SK-N-SH treated with all-trans-retinoic acid at 6 μM for 48 hours (cell line): ENCODE results near the gene SLC39A1.

ENCODE experiments used
- ARNTL ChIP-seq: fragments of 450-650 bp; formaldehyde crosslinking; IDR thresholded peaks from 2 replicates; pipeline ENCODE4 v1.5.0; 2020; ENCODE audit warnings: low read depth, mild to moderate bottlenecking, moderate library complexity, borderline replicate concordance
- BACH2 ChIP-seq: fragments of 250-450 bp; sonication (Bioruptor Pico); IDR thresholded peaks from 2 replicates; pipeline ENCODE4 v1.9.0; 2021; ENCODE audit warnings: mild to moderate bottlenecking, borderline replicate concordance
- CREB5 ChIP-seq: fragments of 250-450 bp; sonication (Bioruptor Pico); IDR thresholded peaks from 2 replicates; pipeline ENCODE4 v1.5.1; 2020; ENCODE audit warnings: low read depth, mild to moderate bottlenecking, moderate library complexity
- POU6F1 ChIP-seq: fragments of 250-450 bp; sonication (Bioruptor Pico); IDR thresholded peaks from 2 replicates; pipeline ENCODE4 v1.8.0; 2021; ENCODE audit warnings: low read depth, mild to moderate bottlenecking, moderate library complexity, borderline replicate concordance
- RARB ChIP-seq: fragments of 250-450 bp; sonication (Bioruptor Pico); IDR thresholded peaks from 2 replicates; pipeline ENCODE4 v1.8.0; 2021; ENCODE audit warnings: mild to moderate bottlenecking, moderate library complexity
- TSHZ2 ChIP-seq: fragments of 250-450 bp; sonication (Bioruptor Pico); IDR thresholded peaks from 2 replicates; pipeline ENCODE4 v1.5.0; 2020; ENCODE audit warnings: mild to moderate bottlenecking, moderate library complexity
- ZNF565 ChIP-seq: fragments of 450-650 bp; formaldehyde crosslinking; conservative IDR thresholded peaks from 2 replicates; pipeline ENCODE4 v1.5.0; 2020; ENCODE audit warnings: low read depth, mild to moderate bottlenecking, moderate library complexity

GRCh38 chr1:153962088-153963029 lies 978 bp downstream of the SLC39A1 start:
- TF ChIP-seq RARB (CRISPR knock-in tag) (no peak), POU6F1 (CRISPR knock-in tag) (no peak), ARNTL (no peak), TSHZ2 (CRISPR knock-in tag) (no peak), CREB5 (CRISPR knock-in tag) (no peak), ZNF565 (CRISPR knock-in tag) (no peak), BACH2 (CRISPR knock-in tag) (no peak)
